Inflammatory macrophage treated with lipopolysaccharide for 1 hour (primary cell): ENCODE measurements around the gene FIZ1.

Experiments used
- DNase-seq, 2 donors: peaks; one replicate each; pipeline ENCODE4 v3.0.0-alpha.2; 2020 to 2022

FIZ1 gene

GRCh38 chr19:55599468-55599841 is at the start of gene FIZ1:
TSS of gene FIZ1 (minus strand) at chr19:55599517. CDS start at chr19:55597865, 1,652 bp downstream.
- peak; percentile 98 to 99 for DNase-seq

- no peak for DNase-seq
Measured at GRCh38 chr19:55648585-55649267, 49.4 kb upstream of the FIZ1 start.

- DNase-seq: peak in 1 of 2 donors; percentile 38
Measured at GRCh38 chr19:55647732-55648584, 48.6 kb upstream of the FIZ1 start, which contains the start of gene CCDC106. TSS of gene CCDC106 (plus strand) at chr19:55648212. CDS start at chr19:55649047, 835 bp downstream.

GRCh38 chr19:55646889-55647731 is 47.8 kb upstream of the FIZ1 start:
- no peak for DNase-seq

GRCh38 chr19:55645512-55645881 is 46.2 kb upstream of the FIZ1 start:
- DNase-seq: no peak

GRCh38 chr19:55644842-55645511 is 45.7 kb upstream of the FIZ1 start:
- DNase-seq: no peak

GRCh38 chr19:55644191-55644833 is 45.0 kb upstream of the FIZ1 start:
- no peak for DNase-seq

GRCh38 chr19:55643887-55644176 is 44.5 kb upstream of the FIZ1 start:
- DNase-seq: no peak

GRCh38 chr19:55643003-55643886 is 43.9 kb upstream of the FIZ1 start, which contains the start of gene ZNF581:
TSS of gene ZNF581 (plus strand) at chr19:55643649. CDS start at chr19:55644572, 923 bp downstream.
- peak; percentile 57 to 87 for DNase-seq

- DNase-seq: no peak
Measured at GRCh38 chr19:55642153-55643002, 43.1 kb upstream of the FIZ1 start.

GRCh38 chr19:55641426-55642152 is 42.3 kb upstream of the FIZ1 start:
- no peak for DNase-seq

- DNase-seq: peak in 1 of 2 donors; percentile 59
Measured at GRCh38 chr19:55640577-55641425, 41.5 kb upstream of the FIZ1 start, which contains the start of gene ZNF580. TSS of gene ZNF580 (plus strand) at chr19:55641002. CDS start at chr19:55642509, 1,507 bp downstream.

GRCh38 chr19:55640043-55640576 is 40.8 kb upstream of the FIZ1 start:
- peak; percentile 42 to 47 for DNase-seq

GRCh38 chr19:55638864-55639359 is 39.6 kb upstream of the FIZ1 start:
- peak; percentile 47 to 61 for DNase-seq

- DNase-seq: no peak
Measured at GRCh38 chr19:55637534-55637933, 38.2 kb upstream of the FIZ1 start.

- no peak for DNase-seq
Measured at GRCh38 chr19:55636723-55637122, 37.4 kb upstream of the FIZ1 start.

- no peak for DNase-seq
Measured at GRCh38 chr19:55635856-55636440, 36.6 kb upstream of the FIZ1 start.
